GM21737 (cell line): ENCODE data around the gene PIH1D1.

Source experiments
- ATAC-seq: cut with Tn5 transposase; IDR thresholded peaks from one replicate; pipeline ENCODE4 v1.9.1; 2021; ENCODE audit warnings: mild to moderate bottlenecking, moderate library complexity; ENCODE audit not compliant: unreplicated experiment

PIH1D1 gene

GRCh38 chr19:49436381-49437017 is 15.1 kb downstream of the PIH1D1 start:
- ATAC-seq: no peak

GRCh38 chr19:49435670-49436069 is 15.9 kb downstream of the PIH1D1 start:
- ATAC-seq: no peak

GRCh38 chr19:49434907-49435583 is 16.6 kb downstream of the PIH1D1 start:
- no peak for ATAC-seq

- no peak for ATAC-seq
Measured at GRCh38 chr19:49433240-49433901, 18.2 kb downstream of the PIH1D1 start.

- ATAC-seq: no peak
Measured at GRCh38 chr19:49432141-49433073, 19.2 kb downstream of the PIH1D1 start.

DNA sequence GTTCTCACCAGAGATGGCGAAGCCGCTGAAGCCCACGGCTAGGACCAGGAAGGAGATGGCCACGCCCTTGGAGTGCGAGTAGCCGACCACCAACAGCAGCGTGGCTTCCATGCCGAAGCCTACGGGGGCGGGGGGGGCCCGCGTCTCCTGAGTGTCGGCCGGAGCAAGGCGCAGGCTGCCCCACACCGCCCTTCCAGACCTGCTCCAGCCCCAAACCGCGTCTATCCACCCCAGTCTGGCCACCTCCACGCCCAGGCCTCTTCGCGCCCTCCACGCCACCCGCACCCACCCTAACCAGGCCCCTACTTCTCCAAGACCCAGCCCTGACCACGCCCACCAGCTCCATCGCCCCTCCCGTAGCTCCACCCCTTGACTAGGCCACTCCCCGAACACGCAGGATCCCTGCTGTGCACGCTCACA is 20.3 kb downstream of the PIH1D1 start:
- ATAC-seq: no peak

GRCh38 chr19:49430678-49431329 is 20.8 kb downstream of the PIH1D1 start:
- no peak for ATAC-seq

DNA sequence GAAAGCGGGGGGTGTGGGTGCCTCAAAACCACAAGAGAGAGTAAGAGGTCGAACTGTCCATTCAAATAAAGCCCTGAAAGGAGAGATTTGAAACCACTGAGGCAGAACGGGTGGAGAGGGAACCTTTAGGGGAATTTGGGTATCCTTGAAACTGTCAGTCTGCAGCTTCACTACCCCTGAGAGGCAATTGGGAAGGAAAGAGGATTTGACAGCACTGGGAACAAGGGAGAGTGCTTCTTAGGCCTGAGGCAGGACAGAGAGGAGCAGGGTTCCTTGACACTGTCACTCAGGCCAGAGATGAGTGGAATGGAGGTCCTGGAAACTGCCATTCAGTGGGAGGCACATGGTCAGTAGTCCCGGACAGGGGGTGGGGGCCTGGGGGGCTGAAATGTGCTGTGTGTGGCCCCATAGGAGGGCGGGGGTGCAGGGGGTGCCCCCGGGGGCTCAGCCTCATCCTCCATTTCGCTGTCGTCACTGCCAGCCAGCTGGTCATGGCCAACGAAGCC is 21.4 kb downstream of the PIH1D1 start:
- ATAC-seq: no peak

DNA sequence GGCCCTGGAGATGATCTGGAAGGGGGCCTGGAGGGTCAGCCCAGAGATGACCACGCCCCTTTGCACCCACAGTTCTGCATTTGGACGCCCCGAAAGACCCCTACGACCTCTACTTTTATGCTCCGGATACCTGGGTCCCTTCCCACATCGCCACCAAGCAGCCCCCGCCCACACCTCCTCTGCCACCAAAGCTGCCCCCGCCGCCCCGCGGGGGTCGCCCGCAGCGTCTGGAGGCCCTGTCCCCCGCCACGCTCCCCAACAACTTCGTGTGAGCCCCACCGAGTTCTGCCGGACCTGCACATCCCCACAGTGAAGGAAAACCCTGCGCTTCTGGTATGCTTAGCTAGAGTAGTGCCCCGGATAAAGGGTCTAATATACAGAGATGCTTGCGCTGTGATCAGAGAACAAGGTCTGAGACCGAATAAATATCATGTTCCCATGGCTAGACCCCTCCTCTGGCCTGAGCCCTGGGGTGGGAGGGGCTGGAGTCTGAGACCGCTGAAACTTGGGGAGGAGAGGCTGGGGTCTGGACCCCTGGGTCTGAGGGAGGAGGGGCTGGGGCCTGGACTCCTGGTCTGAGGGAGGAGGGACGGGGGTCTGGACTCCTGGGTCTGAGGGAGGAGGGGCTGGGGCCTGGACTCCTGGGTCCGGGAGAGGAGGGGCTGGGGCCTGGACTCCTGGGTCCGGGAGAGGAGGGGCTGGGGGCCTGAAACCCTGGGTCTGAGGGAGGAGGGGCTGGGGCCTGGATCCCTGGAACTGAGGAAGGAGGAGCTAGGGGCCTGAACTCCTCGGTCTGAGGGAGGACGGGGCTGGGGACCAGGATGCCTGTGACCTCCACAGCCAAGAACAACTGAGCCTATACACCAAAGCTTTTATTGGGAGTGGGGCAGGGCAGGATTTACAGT is 22.8 kb downstream of the PIH1D1 start:
- no peak for ATAC-seq

GRCh38 chr19:49427855-49428546 is 23.6 kb downstream of the PIH1D1 start:
- ATAC-seq: no peak

DNA sequence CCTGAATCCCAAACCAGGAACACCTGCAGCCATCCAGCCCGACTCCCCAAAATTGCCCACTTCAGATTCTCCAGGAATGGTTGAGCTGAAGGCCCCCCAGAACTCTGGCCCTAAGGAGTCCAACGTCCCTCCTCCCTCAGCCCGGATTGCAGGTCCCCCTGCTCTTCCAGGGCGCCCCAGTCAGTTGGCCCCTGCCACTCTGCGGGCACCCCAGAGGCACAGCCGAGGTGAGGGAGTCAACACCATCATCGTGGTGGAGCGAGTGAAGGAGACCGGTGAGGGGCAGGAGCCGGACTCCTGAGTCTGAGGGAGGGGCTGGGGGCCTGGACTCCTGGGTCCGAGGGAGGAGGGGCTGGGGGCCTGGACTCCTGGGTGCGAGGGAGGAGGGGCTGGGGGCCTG is 24.3 kb downstream of the PIH1D1 start:
- ATAC-seq: no peak

- no peak for ATAC-seq
Measured at GRCh38 chr19:49425922-49426592, 25.6 kb downstream of the PIH1D1 start.

DNA sequence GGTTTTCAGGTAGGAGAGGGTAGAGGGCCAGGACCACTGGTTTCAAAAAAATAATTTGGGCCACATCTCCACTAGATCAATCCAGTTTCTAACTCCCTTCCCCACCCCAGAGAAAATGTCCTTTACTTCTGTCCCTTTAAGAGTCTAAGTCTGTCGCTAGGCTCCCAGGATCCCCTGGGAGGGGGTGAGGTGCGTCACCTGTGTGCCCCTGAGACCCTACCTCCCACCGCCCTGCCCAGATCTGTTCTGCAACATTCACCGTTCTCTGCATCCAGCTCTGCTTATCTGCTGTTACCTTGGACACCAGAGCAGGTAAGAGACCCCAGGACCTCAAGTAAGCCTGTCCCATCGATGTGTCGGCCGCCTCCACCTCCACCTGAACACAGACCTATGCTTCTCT is 26.4 kb downstream of the PIH1D1 start, which contains the start of gene GFY:
Gene GFY, plus strand, starts transcription at position 211 of the 400 bp plus-strand sequence. CDS start 1,043 bp downstream, outside the sequence.
- no peak for ATAC-seq

- no peak for ATAC-seq
Measured at GRCh38 chr19:49423985-49424303, 27.7 kb downstream of the PIH1D1 start.

GRCh38 chr19:49423071-49423984 is 28.3 kb downstream of the PIH1D1 start, which contains the start of gene PTH2:
PTH2 (minus strand) TSS chr19:49423441; CDS start chr19:49423339, 102 bp downstream.
- ATAC-seq: no peak

DNA sequence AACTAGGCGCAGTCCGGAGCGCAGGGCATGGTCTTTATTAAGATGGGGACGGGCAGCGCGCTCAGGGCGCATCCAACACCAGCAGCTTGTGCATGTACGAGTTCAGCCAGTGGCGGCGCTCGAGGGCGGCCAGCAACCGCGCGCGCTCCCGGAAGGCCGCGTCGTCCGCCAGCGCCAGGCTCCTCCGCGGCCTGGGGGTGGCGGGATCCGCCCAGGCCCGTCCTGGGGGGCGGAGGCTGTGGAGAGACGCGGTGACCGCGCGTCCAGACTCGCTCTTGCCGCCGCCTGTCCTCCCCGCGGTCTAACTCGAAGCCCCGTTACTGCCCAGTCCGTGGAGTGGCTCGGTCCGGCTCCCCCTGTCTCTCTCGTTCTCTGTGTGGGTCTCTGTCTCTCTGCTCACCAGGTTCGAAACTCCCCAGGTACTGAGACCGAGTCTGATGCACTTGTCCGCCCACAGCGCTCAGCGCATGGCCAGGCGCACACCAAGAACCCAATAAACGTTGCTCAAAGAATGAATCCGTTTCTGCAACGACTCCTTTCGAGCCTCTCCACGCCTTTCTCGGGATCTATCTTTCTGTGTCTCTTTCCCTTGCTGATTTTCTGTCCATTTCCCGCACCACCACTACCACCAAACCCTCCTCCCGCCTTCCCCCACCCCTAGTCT is 29.1 kb downstream of the PIH1D1 start:
- ATAC-seq: no peak

GRCh38 chr19:49421878-49422202 is 29.8 kb downstream of the PIH1D1 start:
- ATAC-seq: no peak
